ENCODE measurements around the gene GTPBP4. TPM values are rescaled to one million over a fixed set of nuclear protein-coding genes. Genes with fewer than 3 reads are reported as not detected.

Gene GTPBP4
- total and polyA plus RNA-seq, 2 of the 13 experiments (the other 11 are each of a cell fraction or from before 2014, with no cell fraction given): 24.1 to 85.5 TPM

- peak; percentile 87; the same call in 1 of the 2 replicates for TF ChIP-seq TRAFD1 (CRISPR knock-in tag; IDR thresholded peaks at IDR 0.05; ENCODE audit: borderline replicate concordance)
- TF ChIP-seq ZNF83 (CRISPR knock-in tag; IDR thresholded peaks at IDR 0.05; ENCODE audit: borderline replicate concordance): no peak
- 0 out of 2 replicates have a peak, but pooled peaks have one; percentile 22 for TF ChIP-seq ZNF510 (CRISPR knock-in tag; IDR thresholded peaks at IDR 0.05; ENCODE audit: low read depth)
- TF ChIP-seq ETV6 (CRISPR knock-in tag; conservative IDR thresholded peaks at IDR 0.05): no peak
- TF ChIP-seq HDAC6 (IDR thresholded peaks at IDR 0.05; ENCODE audit: low read depth, low read length): no peak
- no peak for TF ChIP-seq GLMP (CRISPR knock-in tag; IDR thresholded peaks at IDR 0.05; ENCODE audit: borderline replicate concordance)
- TF ChIP-seq ATM (IDR thresholded peaks at IDR 0.05; ENCODE audit: borderline replicate concordance): no peak
- peak; percentile 40; the same call in 1 of the 2 replicates for TF ChIP-seq ZHX2 (IDR thresholded peaks at IDR 0.05; ENCODE audit: low read depth)
- no peak for TF ChIP-seq ZHX2 (CRISPR knock-in tag; IDR thresholded peaks at IDR 0.05; ENCODE audit: borderline replicate concordance)
- TF ChIP-seq PHB2 (IDR thresholded peaks at IDR 0.05; ENCODE audit: partially characterized antibody): no peak
- no peak for TF ChIP-seq ZNF644 (CRISPR knock-in tag; IDR thresholded peaks at IDR 0.05; ENCODE audit: low read depth)
- no peak; the same call in 1 of the 2 replicates for TF ChIP-seq E2F5 (CRISPR knock-in tag; conservative IDR thresholded peaks at IDR 0.05)
- TF ChIP-seq PHF8 (CRISPR knock-in tag; IDR thresholded peaks at IDR 0.05): peak; percentile 81
- TF ChIP-seq KLF6 (CRISPR knock-in tag; IDR thresholded peaks at IDR 0.05): 0 out of 2 replicates have a peak, but pooled peaks have one; percentile 31
- peak; percentile 79; the same call in 1 of the 2 replicates for TF ChIP-seq AKAP8 (CRISPR knock-in tag; IDR thresholded peaks at IDR 0.05)
- TF ChIP-seq PREB (CRISPR knock-in tag; IDR thresholded peaks at IDR 0.05): no peak
- TF ChIP-seq STAT5B (CRISPR knock-in tag; IDR thresholded peaks at IDR 0.05): no peak
- TF ChIP-seq ZNF441 (CRISPR knock-in tag; IDR thresholded peaks at IDR 0.05; ENCODE audit: borderline replicate concordance): peak; percentile 70; the same call in 1 of the 2 replicates
- TF ChIP-seq ZBTB21 (CRISPR knock-in tag; IDR thresholded peaks at IDR 0.05): peak; percentile 86
These were observed 60.6 kb downstream of the GTPBP4 start, which contains the start of gene IDI1 (continued) for GRCh38 chr10:1048732-1049424.

All from HepG2 (cell line).